ENCODE measurements around the gene MED12L.

DNA sequence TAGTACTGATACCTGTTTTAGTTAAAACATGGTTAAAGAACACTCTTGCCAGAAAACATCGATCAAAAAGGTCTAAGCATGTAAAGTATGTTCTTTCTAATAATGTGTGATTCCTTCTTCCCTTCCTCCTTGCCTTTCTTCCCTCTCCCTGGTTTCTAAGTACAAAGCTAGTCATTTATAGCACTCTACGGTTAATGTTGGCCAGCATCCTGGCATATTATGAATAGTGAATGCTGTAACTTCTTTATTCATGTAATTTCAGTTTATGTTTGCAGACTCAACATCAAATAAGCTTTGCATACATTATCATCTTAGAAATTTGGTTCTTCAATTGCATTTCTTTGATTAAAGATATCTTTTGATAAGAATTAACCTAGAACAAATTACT lies 272.0 kb downstream of the MED12L start:
- TF ChIP-seq, protein P1, sequence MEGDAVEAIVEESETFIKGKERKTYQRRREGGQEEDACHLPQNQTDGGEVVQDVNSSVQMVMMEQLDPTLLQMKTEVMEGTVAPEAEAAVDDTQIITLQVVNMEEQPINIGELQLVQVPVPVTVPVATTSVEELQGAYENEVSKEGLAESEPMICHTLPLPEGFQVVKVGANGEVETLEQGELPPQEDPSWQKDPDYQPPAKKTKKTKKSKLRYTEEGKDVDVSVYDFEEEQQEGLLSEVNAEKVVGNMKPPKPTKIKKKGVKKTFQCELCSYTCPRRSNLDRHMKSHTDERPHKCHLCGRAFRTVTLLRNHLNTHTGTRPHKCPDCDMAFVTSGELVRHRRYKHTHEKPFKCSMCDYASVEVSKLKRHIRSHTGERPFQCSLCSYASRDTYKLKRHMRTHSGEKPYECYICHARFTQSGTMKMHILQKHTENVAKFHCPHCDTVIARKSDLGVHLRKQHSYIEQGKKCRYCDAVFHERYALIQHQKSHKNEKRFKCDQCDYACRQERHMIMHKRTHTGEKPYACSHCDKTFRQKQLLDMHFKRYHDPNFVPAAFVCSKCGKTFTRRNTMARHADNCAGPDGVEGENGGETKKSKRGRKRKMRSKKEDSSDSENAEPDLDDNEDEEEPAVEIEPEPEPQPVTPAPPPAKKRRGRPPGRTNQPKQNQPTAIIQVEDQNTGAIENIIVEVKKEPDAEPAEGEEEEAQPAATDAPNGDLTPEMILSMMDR (IDR thresholded peaks at IDR 0.05; ENCODE audit: insufficient read depth, low read length), result no peak
- TF ChIP-seq POLR2AphosphoS5 (IDR thresholded peaks at IDR 0.05; ENCODE audit: low read depth) (no peak), GABPA (IDR thresholded peaks at IDR 0.05; ENCODE audit: low read depth) (no peak)
